ENCODE measurements around the gene PHLDA1.

Gene PHLDA1

DNA sequence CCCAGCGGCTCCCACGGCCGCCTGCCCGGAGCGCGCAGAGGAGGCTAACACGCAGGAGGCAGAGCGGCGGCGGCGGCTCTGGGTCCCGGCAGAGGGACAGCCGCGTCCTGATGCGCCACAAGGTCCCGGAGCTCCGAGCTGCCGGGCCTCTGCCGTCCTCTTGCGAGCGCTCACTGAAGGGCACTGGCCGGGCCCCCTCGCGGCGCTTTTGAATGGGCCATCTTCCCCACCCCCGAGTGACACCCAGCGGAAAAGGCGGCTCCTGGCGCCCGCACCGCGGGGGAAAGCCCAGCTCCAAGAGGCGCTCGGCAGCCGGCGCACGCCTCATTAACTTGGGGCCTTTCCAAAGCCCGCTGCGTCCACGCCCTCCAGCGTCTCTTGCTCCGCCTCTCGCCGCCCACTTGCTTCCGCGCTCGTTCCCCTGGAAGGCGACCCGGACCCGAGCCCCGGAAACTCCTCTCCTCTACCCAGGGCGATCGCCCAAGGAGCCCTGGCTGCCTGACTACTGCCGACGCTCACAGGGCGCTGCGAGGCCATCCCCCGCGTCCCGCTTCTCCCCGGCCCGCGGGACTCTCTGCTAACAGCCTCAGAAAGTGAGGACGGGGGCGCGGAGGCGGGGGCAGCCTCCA lies at the start of gene PHLDA1:
Gene PHLDA1, minus strand, starts transcription at position 363 of the 629 bp plus-strand sequence.
- Mint-ChIP-seq H3K9me3 (no peaks in the 10 kb centered on the region), H3K27me3 (no peaks in the 10 kb centered on the region), H3K36me3 (peaks cover 21% of the 10 kb centered on the region), H3K4me1 (peaks cover 47% of the 10 kb centered on the region), H3K4me3 (peak within 1 kb of the TSS; percentile 91), H3K27ac (peak within 1 kb of the TSS; percentile 97)

DNA sequence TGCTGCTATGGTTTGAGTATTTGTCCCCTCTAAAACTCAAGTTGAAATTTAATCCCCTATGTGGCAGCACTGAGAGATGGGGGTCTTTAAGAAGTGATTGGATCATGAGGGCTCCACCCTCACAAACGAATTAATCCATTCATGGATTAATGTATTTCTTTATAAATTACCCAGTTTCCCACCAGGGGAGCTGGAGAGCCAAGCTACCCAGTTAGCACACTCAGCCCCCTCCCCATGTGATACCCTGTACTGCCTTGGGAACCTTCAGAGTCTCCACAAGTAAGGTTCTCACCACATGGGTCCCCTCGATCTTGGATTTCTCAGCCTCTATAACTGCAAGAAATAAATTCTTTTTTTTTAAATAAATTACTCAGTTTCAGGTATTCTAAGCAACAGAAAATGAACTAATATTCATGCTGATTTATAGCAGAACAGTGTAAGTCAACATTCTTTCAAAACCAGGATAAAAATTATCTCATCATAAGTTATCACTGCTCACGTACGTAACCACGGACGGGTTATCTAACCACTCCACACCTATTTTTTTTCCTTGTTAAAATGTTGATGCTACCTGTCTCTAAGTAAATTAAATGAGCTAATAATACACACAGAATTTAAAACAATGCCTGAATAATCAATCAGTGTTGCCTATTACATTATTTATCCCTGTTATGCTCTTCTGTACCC lies 49.3 kb upstream of the PHLDA1 start:
- Mint-ChIP-seq H3K27ac (peak overlapping the region; percentile 35), H3K4me1 (peaks cover 68% of the 10 kb centered on the region)

GRCh38 chr12:76080017-76080728 lies 48.6 kb upstream of the PHLDA1 start:
- peak overlapping the region; percentile 70 for H3K4me3 Mint-ChIP-seq
- peaks cover 44% of the 10 kb centered on the region for H3K36me3 Mint-ChIP-seq
- H3K27ac Mint-ChIP-seq: peak overlapping the region; percentile 35
- H3K9me3 Mint-ChIP-seq: no peaks in the 10 kb centered on the region
- H3K27me3 Mint-ChIP-seq: no peaks in the 10 kb centered on the region
- peaks cover 65% of the 10 kb centered on the region for H3K4me1 Mint-ChIP-seq

More for the DNA sequence above, 49.3 kb upstream of the PHLDA1 start:
- no peaks in the 10 kb centered on the region for H3K27me3 Mint-ChIP-seq
- H3K4me3 Mint-ChIP-seq: peak overlapping the region; percentile 97
- H3K36me3 Mint-ChIP-seq: peaks cover 43% of the 10 kb centered on the region
- no peaks in the 10 kb centered on the region for H3K9me3 Mint-ChIP-seq

DNA sequence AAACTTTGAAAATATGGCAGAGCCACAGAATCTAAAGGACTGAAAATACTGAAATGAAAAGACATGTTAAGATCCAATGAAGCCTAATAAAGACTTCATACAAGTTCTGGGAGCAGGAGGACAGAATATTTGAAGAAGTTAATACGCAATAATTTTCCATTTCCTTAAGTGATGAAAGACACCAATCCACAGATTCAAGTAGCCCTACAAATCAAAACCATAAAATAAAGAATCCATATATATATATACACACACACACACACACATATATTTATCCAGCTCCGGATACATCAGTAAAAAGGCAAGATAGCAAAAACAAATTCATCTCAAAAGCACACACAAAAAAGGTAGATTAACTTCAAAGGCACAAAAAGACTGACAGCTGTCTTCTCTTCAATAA lies 47.2 kb upstream of the PHLDA1 start:
- Mint-ChIP-seq H3K27me3 (no peaks in the 10 kb centered on the region), H3K9me3 (no peaks in the 10 kb centered on the region), H3K4me3 (peak overlapping the region; percentile 67), H3K27ac (peak overlapping the region; percentile 69), H3K36me3 (peaks cover 45% of the 10 kb centered on the region), H3K4me1 (peaks cover 72% of the 10 kb centered on the region)

GRCh38 chr12:76075448-76075847 lies 43.9 kb upstream of the PHLDA1 start:
- Mint-ChIP-seq H3K4me3 (no peak overlapping the region), H3K9me3 (no peaks in the 10 kb centered on the region), H3K36me3 (peaks cover 41% of the 10 kb centered on the region), H3K27ac (no peak overlapping the region), H3K4me1 (peaks cover 82% of the 10 kb centered on the region), H3K27me3 (no peaks in the 10 kb centered on the region)

GRCh38 chr12:76074701-76075336 lies 43.2 kb upstream of the PHLDA1 start:
- H3K4me1 Mint-ChIP-seq: peaks cover 80% of the 10 kb centered on the region
- no peaks in the 10 kb centered on the region for H3K27me3 Mint-ChIP-seq
- H3K27ac Mint-ChIP-seq: peak overlapping the region; percentile 15
- no peaks in the 10 kb centered on the region for H3K9me3 Mint-ChIP-seq
- H3K36me3 Mint-ChIP-seq: peaks cover 40% of the 10 kb centered on the region
- peak overlapping the region; percentile 5 for H3K4me3 Mint-ChIP-seq

DNA sequence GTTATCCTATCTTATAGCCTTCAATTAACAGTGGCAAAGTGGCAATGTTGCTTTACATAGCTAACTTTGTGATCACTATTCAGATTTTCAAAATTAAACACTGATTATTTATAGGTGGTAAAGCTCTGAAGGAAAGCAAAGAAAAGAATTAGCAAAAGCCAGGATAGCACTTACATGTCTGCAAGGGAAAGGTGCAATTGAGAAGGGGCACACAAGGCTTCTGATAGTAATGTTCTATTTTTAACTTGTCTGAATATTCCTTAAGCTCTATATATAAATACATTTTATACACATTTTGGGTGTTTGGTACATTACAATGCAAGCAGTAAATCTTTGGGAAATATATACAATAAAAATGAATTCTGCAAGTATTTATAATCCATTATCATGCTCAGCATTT lies 42.0 kb upstream of the PHLDA1 start:
- Mint-ChIP-seq H3K9me3 (no peaks in the 10 kb centered on the region), H3K27ac (peak overlapping the region; percentile 52), H3K36me3 (peaks cover 39% of the 10 kb centered on the region), H3K4me1 (peaks cover 82% of the 10 kb centered on the region), H3K27me3 (no peaks in the 10 kb centered on the region), H3K4me3 (peak overlapping the region; percentile 28)

DNA sequence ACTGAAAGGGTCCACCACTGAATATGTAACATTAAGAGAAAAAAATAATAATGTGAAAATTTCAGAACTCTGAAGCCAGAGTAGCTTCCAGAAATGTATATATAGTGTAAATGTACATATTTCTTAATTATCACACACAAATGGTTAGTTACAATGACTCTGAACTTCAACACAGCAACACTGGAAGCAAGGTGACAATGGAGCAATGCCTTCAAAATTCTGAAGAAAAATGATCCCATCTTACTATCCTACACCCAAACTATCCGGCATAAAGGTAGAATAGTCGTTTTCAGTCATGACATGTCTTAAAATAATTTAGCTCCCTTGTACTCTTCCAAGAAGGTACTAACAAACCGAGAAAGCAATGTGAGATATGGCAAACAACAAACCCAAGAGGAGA lies 41.0 kb upstream of the PHLDA1 start:
- no peaks in the 10 kb centered on the region for H3K9me3 Mint-ChIP-seq
- no peaks in the 10 kb centered on the region for H3K27me3 Mint-ChIP-seq
- peaks cover 45% of the 10 kb centered on the region for H3K36me3 Mint-ChIP-seq
- H3K4me3 Mint-ChIP-seq: no peak overlapping the region
- H3K27ac Mint-ChIP-seq: peak overlapping the region; percentile 54
- peaks cover 84% of the 10 kb centered on the region for H3K4me1 Mint-ChIP-seq

DNA sequence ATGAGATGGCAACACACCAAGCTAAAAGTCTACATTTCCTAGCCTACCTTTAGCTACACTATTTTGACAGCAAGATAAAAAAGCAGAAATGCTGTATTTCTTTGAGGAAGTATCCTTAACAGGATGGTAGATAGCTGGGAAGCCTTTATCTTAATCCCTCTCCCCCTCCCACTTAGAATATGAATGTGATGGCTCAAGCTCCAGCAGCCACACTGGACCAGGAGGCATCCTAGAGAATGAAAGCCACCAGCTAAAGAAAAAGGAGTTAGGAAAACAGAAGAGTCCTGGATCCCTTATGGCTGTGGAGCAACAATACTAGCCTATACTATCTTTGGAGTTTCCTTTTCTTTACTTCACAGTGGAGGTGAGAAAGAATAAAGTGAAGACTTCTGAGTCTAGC lies 37.8 kb upstream of the PHLDA1 start:
- no peak overlapping the region for H3K27ac Mint-ChIP-seq

GRCh38 chr12:76065917-76066316 lies 34.3 kb upstream of the PHLDA1 start:
- no peaks in the 10 kb centered on the region for H3K27me3 Mint-ChIP-seq
- H3K36me3 Mint-ChIP-seq: peaks cover 63% of the 10 kb centered on the region
- no peak overlapping the region for H3K4me3 Mint-ChIP-seq
- H3K4me1 Mint-ChIP-seq: peaks cover 64% of the 10 kb centered on the region
- H3K27ac Mint-ChIP-seq: peak overlapping the region; percentile 13
- H3K9me3 Mint-ChIP-seq: peaks cover 5% of the 10 kb centered on the region

More for the DNA sequence above, 37.8 kb upstream of the PHLDA1 start:
- no peak overlapping the region for H3K4me3 Mint-ChIP-seq
- peaks cover 5% of the 10 kb centered on the region for H3K9me3 Mint-ChIP-seq
- H3K4me1 Mint-ChIP-seq: peaks cover 69% of the 10 kb centered on the region
- H3K27me3 Mint-ChIP-seq: no peaks in the 10 kb centered on the region
- peaks cover 65% of the 10 kb centered on the region for H3K36me3 Mint-ChIP-seq

GRCh38 chr12:76064904-76065303 lies 33.3 kb upstream of the PHLDA1 start:
- H3K27me3 Mint-ChIP-seq: no peaks in the 10 kb centered on the region
- no peak overlapping the region for H3K4me3 Mint-ChIP-seq
- peaks cover 62% of the 10 kb centered on the region for H3K36me3 Mint-ChIP-seq
- peaks cover 64% of the 10 kb centered on the region for H3K4me1 Mint-ChIP-seq
- H3K27ac Mint-ChIP-seq: no peak overlapping the region
- peaks cover 5% of the 10 kb centered on the region for H3K9me3 Mint-ChIP-seq

GRCh38 chr12:76060111-76060510 lies 28.5 kb upstream of the PHLDA1 start:
- Mint-ChIP-seq H3K9me3 (peaks cover 5% of the 10 kb centered on the region), H3K27ac (peak overlapping the region; percentile 76), H3K36me3 (peaks cover 40% of the 10 kb centered on the region), H3K4me1 (peaks cover 39% of the 10 kb centered on the region), H3K27me3 (no peaks in the 10 kb centered on the region), H3K4me3 (no peak overlapping the region)

GRCh38 chr12:76057326-76057725 lies 25.8 kb upstream of the PHLDA1 start:
- Mint-ChIP-seq H3K27me3 (no peaks in the 10 kb centered on the region), H3K9me3 (no peaks in the 10 kb centered on the region), H3K4me3 (no peak overlapping the region), H3K27ac (peak overlapping the region; percentile 43), H3K36me3 (peaks cover 24% of the 10 kb centered on the region), H3K4me1 (peaks cover 16% of the 10 kb centered on the region)

GRCh38 chr12:76055393-76055792 lies 23.8 kb upstream of the PHLDA1 start:
- H3K27ac Mint-ChIP-seq: no peak overlapping the region
- H3K4me3 Mint-ChIP-seq: no peak overlapping the region
- peaks cover 8% of the 10 kb centered on the region for H3K4me1 Mint-ChIP-seq
- peaks cover 23% of the 10 kb centered on the region for H3K36me3 Mint-ChIP-seq
- H3K27me3 Mint-ChIP-seq: no peaks in the 10 kb centered on the region
- no peaks in the 10 kb centered on the region for H3K9me3 Mint-ChIP-seq

DNA sequence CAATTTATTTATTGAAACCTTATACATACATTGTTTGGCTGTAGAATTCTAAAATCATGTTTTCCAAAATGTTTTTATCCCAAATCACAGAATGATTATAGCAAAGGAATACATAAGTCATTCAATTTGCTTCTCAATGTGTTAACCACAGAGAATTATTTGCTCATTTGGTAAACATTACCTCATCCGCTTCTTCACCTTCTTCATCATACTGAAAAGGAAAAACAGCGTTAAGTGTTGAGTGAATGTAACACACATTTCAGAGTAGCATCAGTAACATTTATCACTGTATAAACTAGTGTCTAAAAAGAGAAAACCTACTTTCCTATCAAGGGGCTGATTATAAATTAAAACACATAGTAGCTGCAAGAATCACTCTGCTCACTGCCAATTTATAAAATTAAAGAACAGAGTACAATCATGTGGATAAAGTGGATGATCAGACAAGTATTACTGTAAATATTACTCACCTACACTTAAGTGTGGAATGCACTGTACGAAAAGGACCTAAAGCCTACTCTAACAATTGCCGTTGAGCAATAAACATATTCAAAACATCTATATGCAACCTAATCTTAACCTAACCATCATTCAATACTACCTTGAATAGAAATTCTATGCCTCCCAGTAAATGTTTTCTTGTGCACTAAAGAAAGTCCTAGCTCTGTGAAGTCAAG lies 18.1 kb upstream of the PHLDA1 start:
- H3K27ac Mint-ChIP-seq: no peak overlapping the region
- H3K36me3 Mint-ChIP-seq: peaks cover 15% of the 10 kb centered on the region
- H3K9me3 Mint-ChIP-seq: no peaks in the 10 kb centered on the region
- H3K27me3 Mint-ChIP-seq: no peaks in the 10 kb centered on the region
- peaks cover 5% of the 10 kb centered on the region for H3K4me1 Mint-ChIP-seq
- H3K4me3 Mint-ChIP-seq: no peak overlapping the region
